ENCODE measurements around the gene ADAMTS13.

Gene ADAMTS13

GRCh38 chr9:133474215-133474614 lies 52.0 kb downstream of the ADAMTS13 start:
- DNase-seq: no peak

GRCh38 chr9:133474853-133475252 lies 52.7 kb downstream of the ADAMTS13 start:
- no peak for DNase-seq

DNA sequence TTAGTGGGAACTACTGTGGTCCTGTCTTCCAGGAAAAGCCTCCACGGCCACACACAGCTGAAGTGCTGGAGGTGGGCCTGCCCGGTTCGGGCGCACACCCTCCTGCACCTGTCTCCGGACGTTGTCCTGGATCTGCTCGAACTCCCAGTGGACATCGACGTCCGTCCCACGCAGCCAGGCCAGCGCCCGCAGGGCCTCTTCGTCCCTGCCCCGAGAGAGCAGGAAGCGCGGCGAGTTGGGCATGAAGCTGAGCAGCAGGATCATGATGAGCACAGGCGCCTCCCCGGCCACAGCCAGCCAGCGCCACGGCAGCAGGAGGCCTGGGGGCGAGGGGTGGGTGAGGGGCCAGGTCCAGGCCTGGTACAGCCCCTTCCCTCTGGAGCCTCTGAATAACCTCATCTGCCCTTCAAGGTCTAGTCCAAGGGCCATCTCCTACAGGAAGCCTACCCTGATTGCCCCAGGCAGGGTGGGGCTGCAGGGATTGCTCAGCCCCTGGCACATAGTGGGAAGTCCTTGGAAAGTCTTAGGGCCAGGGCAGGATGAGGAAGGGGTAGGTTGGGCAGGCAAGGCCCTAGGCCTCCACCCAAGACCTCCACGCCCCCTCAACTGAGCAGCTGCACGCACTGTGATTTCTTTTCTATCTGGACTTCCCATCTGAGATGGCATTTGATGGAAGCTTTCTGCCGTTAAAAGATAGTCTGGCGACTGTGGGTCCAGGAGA lies 53.3 kb downstream of the ADAMTS13 start:
- DNase-seq: no peak

GRCh38 chr9:133476036-133476931 lies 54.1 kb downstream of the ADAMTS13 start:
- DNase-seq: no peak

DNA sequence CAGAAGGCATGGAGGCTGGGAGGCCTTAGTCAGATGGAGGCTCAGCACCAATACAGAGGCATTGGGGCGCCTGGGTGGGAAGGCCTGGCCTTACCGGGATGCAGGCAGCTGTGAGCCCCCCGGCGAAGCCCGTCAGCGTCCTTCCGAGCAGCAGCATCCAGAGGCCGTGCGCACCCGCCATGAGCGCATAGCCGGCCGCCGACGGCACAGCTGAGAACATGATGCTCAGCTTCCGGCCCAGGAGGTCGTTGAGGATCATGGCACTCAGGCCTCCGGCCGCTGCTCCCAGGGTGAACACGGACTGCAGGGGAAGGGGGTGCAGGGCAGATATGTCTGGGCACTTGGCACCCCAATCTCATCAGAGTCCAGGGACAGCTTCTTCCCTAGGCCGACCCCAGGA lies 54.8 kb downstream of the ADAMTS13 start:
- DNase-seq: no peak

DNA sequence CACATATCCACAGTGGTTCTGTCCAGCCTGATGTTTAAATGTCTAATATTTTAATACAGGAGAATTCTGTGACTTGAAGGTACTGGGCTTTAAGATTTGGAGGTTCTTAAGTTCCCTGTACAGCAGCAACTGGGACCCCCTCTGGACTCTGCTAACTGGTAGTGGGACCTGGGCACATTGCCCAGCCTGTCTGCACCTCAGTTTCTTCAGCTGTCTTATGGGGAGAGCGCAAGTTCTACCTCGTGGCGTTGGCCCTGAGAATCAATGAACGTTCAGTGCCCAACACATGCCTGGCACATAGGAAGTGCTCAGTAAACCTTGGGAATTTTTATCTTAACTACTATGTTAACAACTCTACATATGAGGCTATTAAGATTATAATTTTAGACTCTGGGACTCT lies 55.3 kb downstream of the ADAMTS13 start:
- no peak for DNase-seq

GRCh38 chr9:133477992-133478850 lies 56.1 kb downstream of the ADAMTS13 start:
- DNase-seq: no peak

DNA sequence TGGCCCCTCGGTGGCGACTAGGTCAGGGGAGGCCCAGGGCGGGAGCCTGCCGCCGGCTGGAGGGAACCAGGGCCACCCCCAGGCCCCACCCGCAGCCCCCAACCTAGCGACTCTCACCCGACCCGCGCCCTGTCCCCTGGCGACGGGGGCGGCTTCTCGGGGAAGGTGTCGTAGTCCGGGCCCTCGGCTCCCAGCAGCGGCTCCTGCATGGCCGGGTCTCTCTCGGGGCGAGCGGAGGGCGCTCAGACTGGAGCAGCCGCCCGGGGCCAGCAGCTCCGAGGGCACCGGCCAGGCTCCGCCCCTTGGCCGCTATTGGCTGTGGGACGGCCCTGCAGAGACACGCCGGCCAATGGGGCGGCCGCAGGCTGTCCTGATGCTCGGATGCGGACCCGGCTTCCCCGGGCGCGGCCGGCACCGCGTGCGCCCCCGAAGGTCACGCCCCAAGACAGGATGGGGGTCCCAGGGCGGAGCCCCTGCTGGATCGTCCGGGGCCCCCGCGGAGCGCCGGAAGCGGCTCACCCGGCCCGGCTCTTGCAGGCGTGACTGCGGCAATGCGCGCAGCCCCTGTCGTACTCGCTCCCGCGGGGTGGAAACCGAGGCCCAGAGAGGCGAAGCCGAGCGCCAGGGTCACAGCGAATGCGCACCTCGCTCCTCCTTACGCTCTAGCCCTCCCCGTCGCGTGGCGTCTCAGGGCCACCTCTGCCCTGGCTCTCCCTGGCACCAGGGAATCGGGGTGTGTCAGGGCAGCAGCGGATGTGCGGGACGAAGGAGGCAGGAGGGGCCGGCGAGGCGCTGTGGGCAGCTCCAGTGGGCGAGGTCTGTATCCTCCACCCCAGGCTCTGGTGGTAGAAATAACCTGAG lies 56.9 kb downstream of the ADAMTS13 start, which contains the start of gene SLC2A6:
TSS of gene SLC2A6 (minus strand) at position 249 of the 861 bp plus-strand sequence. CDS start at position 209, 40 bp downstream.
- peak; percentile 72 to 84 for DNase-seq

DNA sequence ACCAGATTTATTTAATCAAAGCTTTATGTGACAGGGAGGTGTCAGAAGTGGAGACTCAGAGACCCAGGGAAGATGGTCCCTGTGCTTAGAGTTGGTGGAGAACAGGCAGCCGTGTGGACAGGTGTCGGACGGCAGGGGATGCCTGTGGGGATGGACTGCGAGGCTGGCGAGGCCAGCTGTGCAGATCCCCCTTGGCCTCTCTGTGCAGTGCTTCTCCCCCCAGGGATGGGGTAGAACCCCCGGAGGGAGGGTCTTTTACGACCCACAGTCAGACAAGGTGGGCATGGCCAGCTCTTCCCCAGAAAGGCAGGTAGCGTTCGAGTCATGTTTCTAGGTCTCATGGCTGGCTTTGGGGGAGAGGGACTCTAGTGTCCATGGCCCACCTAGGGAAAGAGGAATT lies 61.4 kb downstream of the ADAMTS13 start:
- DNase-seq: no peak

DNA sequence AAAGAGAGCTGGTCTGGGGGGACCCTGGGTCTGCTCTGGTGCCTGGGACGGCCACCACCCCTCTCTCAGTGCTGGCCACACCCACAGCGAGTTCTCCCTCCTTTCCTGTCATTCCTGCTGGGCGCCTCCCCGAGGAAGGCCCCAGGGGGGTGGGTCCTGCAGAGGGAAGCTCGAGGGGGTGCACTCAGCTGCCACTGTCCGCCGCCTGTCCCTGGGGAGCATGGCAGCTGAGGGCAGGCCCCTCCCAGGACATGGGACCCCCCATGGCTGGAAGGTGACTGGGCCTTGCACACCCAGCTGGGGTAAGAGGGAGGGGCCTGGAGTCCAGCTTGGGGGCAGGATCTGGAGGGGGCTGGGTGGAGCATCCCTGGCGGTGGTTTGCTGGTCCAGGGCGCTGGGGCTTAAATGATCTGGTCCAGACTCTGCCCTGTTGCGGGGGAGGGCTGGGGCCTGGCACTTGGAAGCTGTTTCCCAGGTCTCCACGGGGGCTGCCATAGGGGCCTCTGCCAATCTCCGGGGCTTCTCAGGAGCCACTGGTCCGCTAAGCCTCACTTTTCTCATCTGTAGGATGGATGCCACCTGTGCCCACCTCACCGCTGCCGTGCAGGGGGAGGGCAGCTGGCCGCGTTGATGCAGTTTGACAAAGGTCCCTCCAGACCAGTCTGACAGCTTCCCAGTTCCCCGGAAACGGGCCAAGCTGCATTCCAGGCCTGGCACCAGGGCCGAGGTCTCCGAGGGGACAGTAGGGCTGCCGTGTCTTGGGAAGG lies 62.7 kb downstream of the ADAMTS13 start:
- DNase-seq: no peak

DNA sequence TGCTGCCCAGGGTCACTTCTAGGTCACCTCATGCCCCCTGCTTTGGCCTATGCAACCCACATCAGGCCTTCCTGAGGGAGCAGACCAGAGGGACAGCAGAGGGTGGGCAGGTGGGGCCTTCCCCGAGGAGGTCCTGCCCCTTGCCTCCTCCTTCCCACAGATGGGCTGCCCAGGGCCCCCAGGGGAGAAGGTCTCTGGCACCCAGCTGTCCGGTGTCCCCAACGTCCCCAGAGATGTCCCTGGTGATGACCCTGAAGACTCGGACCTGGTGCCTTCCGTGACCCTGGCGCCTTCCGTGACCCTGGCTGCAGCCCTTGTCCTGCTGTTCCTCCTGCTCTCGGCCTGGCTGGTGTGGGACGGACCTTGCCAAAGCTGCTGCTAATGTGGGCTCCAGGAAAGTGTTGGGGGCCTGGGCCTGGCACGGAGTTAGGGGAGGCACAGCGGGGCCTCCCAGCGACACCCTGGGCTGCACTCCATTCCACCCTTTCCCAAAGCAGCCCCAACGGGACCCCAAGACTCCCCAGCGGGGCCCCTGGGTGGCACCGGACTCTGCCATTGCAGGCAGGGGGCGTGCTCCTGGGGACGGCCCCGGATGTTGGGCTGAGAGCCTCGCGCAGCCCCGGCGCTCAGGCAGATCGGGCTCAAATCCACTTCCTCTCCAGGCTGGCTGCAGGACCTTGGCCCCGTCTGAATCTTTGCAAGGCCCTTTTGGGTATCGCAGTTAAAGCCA lies 63.5 kb downstream of the ADAMTS13 start:
- DNase-seq: no peak

- DNase-seq: no peak
Observed at GRCh38 chr9:133487331-133487725, 65.2 kb downstream of the ADAMTS13 start.

DNA sequence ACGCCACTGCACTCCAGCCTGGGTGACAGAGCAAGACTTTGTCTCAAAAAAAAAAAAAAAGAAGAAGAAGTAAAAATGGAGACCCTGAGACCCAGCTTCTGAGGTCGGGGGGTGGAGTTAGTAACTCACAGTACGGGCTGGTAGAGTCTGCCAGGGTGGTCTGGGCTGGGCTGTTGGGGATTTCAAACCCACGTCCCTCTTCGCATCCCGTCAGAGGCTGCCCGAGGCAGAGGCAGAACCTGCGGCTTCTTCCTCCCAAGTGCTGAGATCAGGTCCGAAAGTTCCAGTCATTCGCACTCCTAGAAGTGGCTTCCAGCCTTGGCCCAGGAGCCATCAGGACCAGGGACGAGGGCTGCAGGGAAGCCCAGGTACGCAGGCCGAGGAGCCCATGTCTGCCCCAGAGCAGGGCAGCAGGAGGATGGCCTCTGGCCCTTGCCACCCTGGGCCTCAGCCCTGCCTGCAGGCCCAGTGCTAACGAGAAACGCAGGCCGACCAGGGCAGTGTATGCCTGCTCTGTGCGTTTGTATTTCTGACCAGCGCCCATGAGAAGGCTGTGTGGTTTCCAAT lies 66.6 kb downstream of the ADAMTS13 start:
- DNase-seq: no peak

DNA sequence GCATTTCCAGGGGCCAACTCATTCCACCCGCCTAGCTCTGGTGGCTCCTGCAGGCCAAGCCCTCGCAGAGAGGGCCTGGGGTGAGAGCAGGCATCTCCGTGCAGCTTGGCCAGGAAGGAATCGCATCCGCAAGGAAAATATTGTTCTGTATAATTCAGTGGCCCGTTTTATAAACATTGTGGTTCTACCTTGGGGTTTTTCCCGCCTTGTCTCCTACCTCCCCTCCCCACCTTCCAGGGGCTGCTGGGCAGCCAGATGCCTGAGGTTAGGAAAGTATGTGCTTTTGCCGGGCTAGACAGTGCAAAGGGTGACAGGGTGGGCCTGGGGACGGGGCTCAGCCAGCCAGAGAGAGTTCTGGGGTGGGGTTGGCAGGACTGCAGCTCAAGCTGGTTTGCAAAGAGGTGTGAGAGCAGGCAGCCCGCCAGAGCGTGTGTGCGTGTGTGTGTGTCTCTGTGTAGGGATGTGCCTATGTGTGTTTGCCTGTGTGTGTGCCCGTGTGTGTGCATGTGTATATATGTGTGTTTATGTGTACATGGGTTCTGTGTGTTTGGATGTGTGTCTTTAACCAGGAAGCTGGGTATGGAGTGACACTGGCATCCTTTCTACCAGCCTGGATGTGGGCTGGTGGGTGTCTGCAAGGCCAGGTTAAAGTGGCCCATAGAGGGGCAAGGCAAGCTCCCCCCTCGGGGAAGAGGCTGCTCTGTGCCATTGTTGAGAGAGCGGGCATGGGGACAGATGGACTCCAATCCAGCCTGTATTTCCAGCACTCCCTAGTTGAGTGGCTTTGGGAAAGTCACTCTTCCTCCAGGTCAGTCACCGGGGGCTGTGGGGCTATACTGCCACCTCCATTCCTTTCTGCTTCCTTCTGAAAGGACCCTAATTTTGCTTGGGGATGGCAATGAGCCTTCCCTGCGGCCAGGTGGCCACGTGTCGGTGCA lies 67.4 kb downstream of the ADAMTS13 start:
- no peak for DNase-seq

- no peak for DNase-seq
Observed at GRCh38 chr9:133490201-133490681, 68.1 kb downstream of the ADAMTS13 start.

GRCh38 chr9:133490865-133491655 lies 68.9 kb downstream of the ADAMTS13 start:
- no peak for DNase-seq

DNA sequence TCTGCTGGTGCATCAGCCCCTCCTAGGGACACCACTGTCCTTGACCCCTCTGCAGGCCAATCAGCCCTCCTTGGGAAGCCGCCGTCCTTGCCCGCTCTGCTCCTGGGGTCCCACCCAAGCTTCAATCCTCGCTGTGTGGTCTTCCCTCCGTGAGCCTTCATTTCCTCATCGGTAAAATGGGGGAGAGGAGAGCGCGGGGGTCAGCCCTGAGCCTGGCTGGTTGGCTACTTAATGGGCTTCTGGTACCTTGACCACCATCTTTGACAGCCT lies 69.4 kb downstream of the ADAMTS13 start:
- no peak for DNase-seq
